Skin of body (tissue), 2 donors: ENCODE results near the gene NIT2. TPM values are rescaled to one million over a fixed set of nuclear protein-coding genes. Genes with fewer than 3 reads are reported as not detected.
"Not testable (repeated sequence)": the region's sequence is repeated elsewhere in the genome, so short reads cannot be mapped to it uniquely, and the experiment has no call there.

Experiments used
- DNase-seq: peaks from one replicate; lab custom pipeline; 2025; lab: John Stamatoyannopoulos, UW
- total RNA-seq: library from RNA; depleted of rRNA; stranded (reverse); fragments of >200 nt; gene quantifications from one replicate; pipeline ENCODE4 v1.2.3, GENCODE V29; 2014

The NIT2 gene, protein sequence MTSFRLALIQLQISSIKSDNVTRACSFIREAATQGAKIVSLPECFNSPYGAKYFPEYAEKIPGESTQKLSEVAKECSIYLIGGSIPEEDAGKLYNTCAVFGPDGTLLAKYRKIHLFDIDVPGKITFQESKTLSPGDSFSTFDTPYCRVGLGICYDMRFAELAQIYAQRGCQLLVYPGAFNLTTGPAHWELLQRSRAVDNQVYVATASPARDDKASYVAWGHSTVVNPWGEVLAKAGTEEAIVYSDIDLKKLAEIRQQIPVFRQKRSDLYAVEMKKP
- total RNA-seq: 17.2 TPM

DNA sequence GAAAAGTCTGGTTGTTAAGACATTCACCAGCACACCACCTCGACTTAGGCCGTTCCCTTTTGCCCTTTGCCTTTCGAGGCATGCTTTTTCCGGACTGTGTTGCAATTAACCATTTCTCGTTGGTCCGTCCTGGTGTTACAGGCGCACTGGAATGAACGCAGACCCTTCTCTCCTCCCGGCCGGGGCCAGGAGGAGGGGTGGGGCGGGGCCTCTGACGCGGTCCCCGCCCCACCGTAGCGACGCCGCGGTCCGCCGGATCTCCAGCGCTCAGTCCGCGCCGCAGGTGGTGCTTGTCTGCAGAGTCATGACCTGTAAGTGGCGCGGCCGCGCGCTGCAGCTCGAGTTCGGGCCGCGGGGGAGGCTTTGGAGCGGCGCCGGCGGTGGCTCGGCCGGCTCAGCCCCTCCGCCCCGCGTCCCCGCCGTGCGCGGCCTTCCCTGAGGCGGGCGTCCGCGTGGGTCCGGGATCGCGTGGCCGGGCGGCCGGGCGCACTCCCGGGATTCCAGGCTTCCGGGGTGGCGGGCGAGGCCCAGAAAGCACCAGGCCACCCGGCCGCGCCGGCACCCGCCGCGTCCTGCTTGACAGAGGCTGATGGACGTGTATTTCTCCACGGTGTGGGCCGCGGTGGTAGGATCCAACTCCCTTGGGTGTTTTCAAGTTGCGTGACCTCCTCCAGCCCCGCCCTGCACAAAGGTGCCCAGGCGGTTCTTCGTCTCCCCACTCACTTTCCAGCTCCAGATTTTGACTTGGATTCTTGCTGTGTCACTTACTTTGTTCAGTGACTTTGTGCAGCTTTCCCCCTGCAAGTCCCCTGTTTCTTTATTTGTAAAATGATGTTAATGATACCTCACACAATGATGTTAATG is at the start of gene NIT2:
Gene NIT2, plus strand, starts transcription at position 270 of the 864 bp plus-strand sequence. Its CDS starts 35 bp downstream, at position 305.
- DNase-seq: peak; percentile 44

DNA sequence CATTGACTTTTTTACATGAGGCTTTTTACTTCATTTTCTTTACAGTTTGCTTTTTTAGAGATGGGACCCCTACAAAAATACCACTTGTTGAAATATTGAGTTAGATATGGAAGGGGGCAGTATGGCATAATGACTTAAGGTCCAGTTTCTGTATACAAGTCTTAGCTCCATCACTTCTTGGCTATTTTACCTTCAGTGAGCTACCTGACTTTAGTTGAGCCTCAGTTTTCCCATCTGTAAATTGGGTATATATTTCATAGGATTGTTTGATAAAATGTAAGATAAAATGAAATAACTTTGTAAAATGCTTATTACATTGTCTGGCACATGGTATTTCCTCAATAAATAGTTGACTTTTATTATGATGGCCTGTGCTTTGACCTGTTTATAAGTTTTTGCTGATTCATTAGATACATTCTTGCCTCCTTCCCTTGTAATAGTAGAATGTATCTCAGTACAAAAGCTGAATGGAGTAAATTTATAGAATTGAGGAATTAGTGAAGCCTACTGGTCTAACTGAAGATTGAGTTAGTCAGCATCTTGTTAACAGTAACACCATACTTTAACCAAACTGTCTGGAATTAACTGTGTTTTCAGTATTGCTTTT is 46.2 kb upstream of the NIT2 start:
- DNase-seq: no peak

DNA sequence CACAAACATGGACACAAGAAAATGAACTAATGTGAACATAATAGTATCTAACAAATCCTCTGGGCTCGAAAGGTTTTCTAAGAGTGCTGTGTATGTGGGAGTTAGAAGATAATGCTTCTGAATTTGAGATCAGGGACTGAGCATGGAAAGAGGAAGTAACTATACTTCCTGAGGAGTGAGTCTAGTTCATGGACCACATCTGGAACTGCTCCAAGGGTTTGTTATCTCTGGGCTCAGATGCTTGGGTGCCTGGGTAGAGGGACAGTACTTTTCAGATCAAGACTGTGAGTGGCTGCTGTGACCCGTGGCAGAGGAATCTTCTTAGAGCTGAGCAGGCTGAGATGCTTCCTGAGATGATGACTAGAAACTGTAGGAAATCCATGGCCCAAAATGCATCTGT is 45.2 kb upstream of the NIT2 start:
- DNase-seq: no peak

DNA sequence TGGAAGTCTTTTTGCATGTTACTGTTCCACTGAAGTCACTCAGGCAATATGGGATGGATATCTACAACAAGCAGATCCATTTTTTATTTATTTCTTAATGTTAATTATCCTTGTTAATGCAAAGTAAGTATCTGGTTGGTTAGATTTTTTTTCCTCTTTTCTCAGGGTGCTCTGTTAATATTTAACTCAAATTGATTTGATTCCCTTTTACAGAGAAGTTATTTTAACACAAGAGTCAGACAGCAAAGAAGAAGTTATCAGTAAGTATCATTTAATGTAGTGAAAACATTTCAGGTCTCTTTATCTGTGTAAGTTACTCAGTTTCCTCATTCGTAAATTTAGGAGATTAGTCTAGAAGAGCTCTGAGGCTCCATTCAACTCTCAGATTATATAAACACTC is 39.5 kb upstream of the NIT2 start:
- no peak for DNase-seq

DNA sequence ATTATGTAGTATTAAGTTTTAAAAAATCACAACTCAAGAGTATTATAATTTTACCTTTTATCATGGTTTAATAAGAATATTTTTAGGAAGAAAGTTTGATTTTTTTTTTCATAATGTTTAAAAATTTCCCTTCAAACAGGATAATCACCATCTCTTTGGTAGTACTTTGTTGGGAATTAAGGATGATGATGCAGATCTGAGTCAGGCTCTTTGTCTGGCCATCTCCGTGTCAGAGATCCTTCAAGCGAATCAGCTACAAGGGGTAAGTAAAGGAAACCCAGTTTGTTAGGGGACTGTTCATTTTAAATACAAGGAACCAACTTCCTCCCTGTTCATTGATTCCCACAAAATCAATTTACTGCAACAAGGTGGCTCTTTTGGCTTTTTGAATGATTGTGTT is 36.8 kb upstream of the NIT2 start:
- DNase-seq: no peak

DNA sequence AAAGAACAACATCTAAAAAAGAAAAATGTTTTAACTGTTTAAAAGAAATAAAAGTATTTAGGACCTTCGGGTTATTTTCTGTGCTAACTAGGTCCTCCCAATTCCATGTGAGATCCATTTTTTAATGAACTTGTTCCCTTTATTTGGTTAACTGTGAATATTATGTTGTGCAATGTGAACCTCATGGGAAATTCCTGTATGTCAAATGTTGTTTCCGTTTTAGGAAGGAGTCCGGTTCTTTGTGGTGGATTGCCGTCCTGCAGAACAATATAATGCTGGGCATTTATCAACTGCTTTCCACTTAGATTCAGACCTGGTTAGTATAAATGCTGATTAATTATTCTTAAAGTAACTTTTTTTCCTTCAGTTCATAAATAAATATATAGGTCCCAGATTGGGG is 35.5 kb upstream of the NIT2 start:
- DNase-seq: no peak

DNA sequence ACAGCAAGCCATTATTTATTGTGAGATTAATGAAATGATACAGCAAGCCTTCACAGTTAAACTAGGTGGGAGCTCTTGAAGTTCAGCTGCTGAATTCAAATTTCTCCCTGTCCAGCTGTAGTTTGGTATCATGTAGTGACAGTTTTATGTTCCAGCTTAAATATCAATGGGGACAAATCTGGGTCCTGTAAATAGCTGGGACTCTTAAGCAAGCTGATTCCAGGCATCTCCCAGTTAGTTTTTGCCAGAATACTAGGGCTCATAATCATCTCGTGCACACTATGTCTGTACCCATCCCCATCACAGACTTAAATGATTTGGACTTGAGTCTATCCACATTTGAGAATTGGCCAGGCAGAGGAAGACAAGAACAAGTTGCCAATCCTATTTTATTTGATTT is 27.9 kb upstream of the NIT2 start:
- DNase-seq: no peak

DNA sequence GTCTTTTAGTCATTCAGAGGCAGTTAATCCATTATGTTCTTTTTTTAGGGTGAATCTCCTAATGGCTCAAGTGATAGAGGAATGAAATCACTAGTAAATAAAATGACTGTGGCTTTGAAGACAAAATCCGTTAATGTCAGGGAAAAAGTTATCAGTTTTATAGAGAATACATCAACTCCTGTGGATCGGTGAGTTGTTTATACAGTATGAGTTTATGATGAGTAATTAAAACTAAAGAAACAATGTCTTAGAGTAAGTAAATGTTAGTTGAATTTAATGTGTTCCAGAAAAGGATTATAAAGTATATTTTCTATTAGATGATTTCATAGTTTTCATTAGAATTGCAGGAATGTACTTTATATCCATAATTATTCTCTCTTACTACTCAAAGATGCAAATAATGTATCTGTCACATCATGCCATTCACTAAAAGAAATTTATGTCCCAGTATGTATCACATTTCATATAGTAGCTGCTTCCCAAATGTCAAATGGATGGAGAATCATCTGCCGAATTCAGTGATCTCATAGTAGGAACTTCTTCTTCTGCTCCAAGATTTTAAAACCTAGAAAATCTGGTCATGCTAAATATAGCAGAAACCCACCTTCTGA is 24.1 kb upstream of the NIT2 start:
- no peak for DNase-seq

DNA sequence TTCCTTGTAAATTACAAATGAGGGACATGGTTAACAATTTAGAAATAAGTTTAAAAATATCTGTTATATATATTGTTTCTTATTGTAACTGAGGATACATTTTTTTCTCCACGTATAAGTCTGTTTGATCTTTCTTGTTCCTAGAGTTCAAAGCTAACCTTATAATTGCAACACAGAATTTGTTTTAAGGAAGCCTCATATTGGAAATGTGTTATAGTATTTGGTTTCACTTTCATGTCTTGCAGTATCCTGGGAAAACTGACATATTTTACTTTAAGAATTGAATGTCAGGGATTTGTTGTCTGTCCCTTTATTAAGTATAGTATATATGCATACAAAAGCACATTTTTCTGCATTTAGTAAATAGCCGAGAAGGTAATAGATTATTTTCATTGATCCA is 23.5 kb upstream of the NIT2 start:
- no peak for DNase-seq

DNA sequence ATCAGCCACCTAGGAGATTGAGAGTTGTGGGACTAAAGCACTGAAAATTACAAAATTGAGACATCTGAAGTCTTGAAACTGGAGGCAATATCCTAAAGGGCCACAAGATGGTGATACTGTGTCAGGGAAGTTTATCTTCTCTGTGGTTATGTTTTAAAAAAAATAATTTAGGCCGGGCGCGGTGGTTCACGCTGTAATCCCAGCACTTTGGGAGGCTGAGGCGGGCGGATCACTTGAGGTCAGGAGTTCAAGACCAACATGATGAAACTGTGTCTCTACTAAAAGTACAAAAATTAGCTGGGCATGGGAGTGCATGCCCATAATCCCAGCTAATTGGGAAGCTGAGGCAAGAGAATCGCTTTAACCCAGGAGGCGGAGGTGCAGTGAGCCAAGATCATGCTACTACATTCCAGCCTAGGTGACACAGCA is 17.9 kb upstream of the NIT2 start:
- DNase-seq: peak; percentile 9

DNA sequence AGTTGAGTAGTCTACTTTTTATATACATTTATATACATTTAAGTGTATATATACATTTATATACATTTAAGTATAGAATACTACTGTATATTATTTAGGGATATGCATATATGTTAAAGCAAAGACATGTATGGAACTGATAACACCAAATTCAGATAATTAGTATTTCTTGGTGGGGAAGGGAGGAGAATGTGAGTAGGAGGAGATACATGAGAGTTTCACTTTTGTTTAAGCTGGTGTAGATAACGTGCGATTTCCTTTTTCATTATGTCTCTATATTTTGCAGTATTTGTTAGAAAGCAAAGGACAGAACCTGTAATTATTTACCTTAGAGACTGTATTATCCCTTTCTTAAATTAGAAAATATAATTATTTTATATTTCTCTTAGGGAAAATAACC is 16.6 kb upstream of the NIT2 start:
- DNase-seq: no peak

DNA sequence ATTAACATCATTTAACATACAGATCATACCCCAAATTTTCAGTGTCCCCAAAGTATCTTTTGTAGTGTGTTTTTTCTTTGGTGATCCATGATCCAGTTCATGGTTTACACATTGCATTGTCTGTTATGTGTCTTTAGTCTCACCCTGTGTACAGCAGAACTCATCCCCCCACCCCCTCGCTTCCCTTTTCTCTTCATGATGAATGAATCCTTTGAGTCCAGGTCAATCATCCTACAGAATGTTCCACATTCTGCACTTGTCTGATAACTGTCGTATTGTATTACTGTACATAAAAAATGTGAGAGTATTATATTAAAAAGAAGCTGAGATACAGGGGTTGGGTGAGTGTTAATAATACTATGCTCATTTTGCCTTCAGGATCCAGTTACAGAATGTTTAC is 14.6 kb upstream of the NIT2 start:
- DNase-seq: no peak

DNA sequence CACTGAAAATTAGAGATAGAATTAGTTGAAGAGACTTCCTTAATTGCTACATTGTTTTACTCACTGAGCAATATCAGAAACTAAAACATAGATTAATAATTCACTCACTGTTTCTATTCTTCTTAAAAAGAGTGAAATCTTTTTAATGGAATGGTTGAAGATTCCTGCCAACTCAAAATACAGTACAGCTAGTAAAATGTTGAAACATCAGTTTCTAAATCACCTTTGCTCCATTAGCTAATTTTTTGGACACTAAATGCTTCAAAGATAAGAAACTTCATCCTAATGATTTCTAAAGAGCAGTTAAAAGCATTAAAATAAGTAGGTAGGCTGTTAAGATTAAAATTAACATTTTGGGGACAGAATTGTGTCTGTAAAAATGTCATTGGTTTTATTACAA is 10.5 kb upstream of the NIT2 start:
- DNase-seq: no peak

DNA sequence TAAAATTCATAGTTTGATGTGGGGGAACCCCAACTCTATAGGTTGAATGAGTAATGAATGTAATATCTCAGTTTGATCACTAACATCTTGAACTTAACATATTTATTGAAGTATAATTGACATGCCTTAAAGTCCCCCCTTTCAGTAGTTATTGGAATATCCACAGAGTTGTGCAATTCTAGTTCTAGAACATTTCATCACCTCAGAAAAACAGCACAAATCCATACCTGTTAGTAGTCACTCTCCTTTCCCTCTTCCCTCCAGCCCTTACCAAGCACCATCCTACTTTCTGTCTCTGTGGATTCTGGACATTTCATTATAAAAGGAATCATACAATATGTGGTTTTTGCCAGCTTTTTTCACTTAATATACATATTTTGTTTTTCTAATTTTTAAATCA is 8.7 kb upstream of the NIT2 start:
- DNase-seq: no peak

DNA sequence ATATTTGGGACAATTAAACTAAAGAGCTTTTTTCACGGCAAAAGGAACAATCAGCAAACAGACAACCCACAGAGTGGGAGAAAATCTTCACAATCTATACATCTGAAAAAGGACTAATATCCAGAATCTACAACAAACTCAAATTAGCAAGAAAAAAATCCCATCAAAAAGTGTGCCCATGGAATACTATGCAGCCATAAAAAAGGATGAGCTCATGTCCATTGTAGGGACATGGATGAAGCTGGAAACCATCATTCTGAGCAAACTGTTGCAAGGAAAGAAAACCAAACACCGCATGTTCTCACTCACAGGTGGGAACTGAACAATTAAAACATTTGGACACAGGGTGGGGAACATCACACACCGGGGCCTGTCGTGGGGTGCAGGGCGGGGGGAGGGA is 7.2 kb upstream of the NIT2 start:
- not testable (repeated sequence) for DNase-seq

DNA sequence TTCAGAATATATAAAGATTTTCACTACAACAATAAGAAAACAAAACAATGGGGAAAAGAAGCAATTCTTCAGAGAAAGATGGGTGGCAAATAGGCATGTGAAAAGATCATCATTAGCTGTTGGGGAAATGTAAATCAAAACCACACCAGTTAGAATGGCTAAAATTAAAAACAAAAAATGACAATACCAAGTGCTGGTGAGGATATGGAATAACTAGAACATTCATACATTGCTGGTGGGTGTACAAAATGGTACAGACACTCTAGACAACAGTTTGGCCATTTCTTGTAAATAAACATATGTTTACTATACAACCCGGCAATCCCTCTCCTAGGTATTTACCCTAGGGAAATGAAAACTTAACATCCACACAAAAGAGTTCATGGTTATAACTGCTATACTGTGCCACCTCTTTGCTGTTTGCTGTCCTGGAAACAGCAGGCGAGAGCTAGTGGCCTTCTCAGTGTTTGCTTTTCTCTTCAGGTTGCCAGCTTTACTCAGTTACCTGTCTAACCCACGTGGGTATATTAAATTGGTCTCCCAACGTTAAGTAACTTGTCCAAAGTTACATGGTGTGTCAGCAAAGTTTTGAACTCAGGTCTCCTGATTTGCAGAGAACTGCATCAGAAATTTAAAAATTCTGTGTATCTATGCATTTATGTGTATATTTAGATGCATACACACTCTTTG is 4.6 kb upstream of the NIT2 start:
- no peak for DNase-seq

DNA sequence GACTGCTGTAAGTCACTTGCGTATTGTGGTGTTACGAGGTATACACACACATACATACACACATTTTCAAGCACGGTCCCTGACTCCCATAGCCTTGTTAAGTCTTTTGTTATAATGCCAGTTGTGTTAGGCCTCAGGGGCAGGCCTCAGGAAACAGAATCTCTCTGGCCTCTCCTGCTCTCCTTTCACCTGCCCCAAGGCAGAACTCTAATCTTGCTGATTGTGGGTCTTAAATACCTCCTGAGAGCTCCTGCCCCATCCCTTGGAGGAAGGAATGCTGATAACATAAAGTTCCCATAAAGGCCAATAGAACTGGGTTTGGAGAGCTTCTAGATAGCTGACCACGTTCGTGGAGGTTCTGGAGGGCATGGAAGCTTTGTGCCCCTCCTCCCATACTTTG is 3.9 kb upstream of the NIT2 start:
- no peak for DNase-seq

DNA sequence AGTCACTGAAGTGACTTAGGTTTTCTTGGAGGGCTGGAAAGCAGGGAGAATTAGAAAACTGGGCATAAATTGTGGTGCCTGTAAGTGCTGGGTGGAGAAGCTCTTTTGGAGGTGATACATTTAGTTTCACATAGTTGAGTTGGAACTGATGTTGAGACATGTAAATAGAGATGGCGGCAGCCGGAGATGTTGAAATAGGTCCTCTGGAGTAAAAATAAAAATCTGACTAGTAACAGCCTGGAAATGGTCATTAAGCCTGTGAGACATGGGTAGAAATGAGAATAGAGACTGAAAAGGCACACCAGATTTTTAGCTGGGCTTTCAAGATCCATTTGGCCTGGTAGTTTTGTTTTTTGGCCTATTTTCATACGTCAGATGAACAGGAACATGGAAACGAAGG is 2.9 kb upstream of the NIT2 start:
- DNase-seq: no peak

DNA sequence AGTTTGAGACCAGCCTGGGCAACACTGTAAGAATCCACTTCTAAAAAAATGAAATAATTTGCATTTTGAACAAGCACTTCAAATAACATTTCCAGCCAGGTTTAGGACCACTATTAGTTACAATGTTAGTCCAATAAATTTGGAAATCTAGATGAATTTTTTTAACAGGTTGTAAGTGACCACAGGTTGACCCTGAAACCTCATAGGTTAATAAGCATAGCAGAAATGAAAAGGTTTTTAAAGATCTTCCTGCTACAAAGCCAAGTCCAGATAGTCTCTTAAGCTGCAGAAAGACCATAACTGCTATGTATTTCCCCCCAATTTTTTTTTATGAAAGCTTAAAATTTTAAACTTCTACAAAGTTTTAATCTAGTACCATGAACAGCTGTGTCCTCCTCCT is 1.5 kb upstream of the NIT2 start:
- no peak for DNase-seq

DNA sequence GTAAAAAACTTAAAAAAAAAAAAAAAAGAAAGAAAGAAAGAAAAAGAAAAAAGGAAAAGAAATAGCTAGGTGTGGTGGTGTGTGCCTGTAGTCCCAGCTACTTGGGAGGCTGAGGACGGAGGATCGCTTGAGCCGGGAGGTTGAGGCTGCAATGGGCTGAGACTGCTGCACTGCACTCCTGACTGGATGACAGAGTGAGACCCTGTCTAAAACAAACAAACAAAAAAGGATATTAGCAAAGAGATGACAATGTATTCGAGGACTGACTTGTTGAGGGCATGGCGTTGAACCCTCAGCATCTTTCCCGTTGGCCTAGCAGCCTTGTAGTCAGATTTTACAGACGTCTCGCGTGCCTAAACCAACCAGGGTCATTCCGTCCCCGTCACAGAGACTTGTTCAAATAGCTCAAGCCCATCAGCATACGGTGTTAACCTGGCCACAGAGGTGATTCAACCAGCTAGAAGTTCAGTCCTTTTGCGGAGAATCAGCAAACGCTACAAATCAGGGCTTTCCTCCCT is 528 bp upstream of the NIT2 start:
- DNase-seq: peak; percentile 29

DNA sequence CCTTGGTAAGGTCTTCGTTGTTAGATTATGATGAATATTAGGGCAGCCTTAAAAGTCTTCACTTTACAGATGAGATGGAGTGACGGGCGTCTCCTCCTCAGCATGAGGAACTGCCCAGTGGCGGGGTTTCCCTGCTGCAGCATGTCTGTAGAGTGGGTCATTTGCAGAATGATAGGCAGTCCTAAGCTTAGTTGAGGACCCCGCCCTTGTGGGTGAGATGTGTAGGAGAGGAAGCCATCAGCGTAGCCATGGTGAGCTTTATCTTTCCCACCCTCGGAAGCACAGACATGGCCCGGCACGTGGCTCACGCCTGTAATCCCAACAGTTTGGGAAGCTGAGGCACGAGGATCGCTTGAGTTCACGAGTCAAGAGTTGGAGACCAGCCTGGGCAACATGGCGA is 877 bp downstream of the NIT2 start:
- DNase-seq: no peak
